Measurements from ENCODE around the gene SNHG17.

SNHG17 gene

GRCh38 chr20:38428800-38429199 is 6.3 kb downstream of the SNHG17 start:
- no peak for DNase-seq (ENCODE audit: low spot score)
- no peak for TF ChIP-seq CTCF (IDR thresholded peaks at IDR 0.05)
- no peak overlapping the region for H3K27ac ChIP-seq
- no peak overlapping the region for H3K4me3 ChIP-seq

- TF ChIP-seq CTCF (IDR thresholded peaks at IDR 0.05): no peak
- Histone ChIP-seq H3K4me3 (no peak overlapping the region), H3K27ac (no peak overlapping the region)
- no peak for DNase-seq (ENCODE audit: low spot score)
These were observed 7.5 kb downstream of the SNHG17 start for GRCh38 chr20:38427655-38428023.

- no peak overlapping the region for H3K27ac ChIP-seq
- DNase-seq (ENCODE audit: low spot score): no peak
- TF ChIP-seq CTCF (IDR thresholded peaks at IDR 0.05): no peak
- H3K4me3 ChIP-seq: no peak overlapping the region
These were observed 8.9 kb downstream of the SNHG17 start for GRCh38 chr20:38426006-38426897.

- no peak overlapping the region for H3K4me3 ChIP-seq
- TF ChIP-seq CTCF (IDR thresholded peaks at IDR 0.05): no peak
- DNase-seq (ENCODE audit: low spot score): no peak
- no peak overlapping the region for H3K27ac ChIP-seq
These were observed 10.7 kb downstream of the SNHG17 start for GRCh38 chr20:38424401-38424800.

GRCh38 chr20:38423541-38423940 is 11.6 kb downstream of the SNHG17 start:
- no peak overlapping the region for H3K4me3 ChIP-seq
- TF ChIP-seq CTCF (IDR thresholded peaks at IDR 0.05): no peak
- DNase-seq (ENCODE audit: low spot score): no peak
- H3K27ac ChIP-seq: no peak overlapping the region

- TF ChIP-seq CTCF (IDR thresholded peaks at IDR 0.05): no peak
- DNase-seq (ENCODE audit: low spot score): no peak
- no peak overlapping the region for H3K27ac ChIP-seq
- H3K4me3 ChIP-seq: no peak overlapping the region
These were observed 13.2 kb downstream of the SNHG17 start for GRCh38 chr20:38421915-38422314.
